Breast epithelium (tissue), 3 donors: ENCODE measurements around the gene SCPEP1.

Experiments
- POLR2A ChIP-seq: fragments of 450-650 bp; IDR thresholded peaks from one replicate; pipeline ENCODE4 v1.6.1; 2016; ENCODE audit warnings: antibody characterized with exemption, mild to moderate bottlenecking, moderate library complexity
- POLR2AphosphoS5 ChIP-seq, 3 donors: sonication (generic); formaldehyde crosslinking; IDR thresholded peaks; one replicate each; pipeline ENCODE4 v1.6.1; 2017; ENCODE audit warnings: antibody characterized with exemption in 3 of 3

- TF ChIP-seq POLR2AphosphoS5 (IDR thresholded peaks at IDR 0.05) (no peak), POLR2A (no peak)
These were observed 34.3 kb upstream of the SCPEP1 start for GRCh38 chr17:56943505-56944125.
